Amniotic stem cell (primary cell): ENCODE data around the gene ABCC5.
"Not testable (repeated sequence)": the region's sequence is repeated elsewhere in the genome, so short reads cannot be mapped to it uniquely, and the experiment has no call there.

Experiments
- DNase-seq: peaks from one replicate; lab custom pipeline; 2025; lab: John Stamatoyannopoulos, UW

ABCC5 gene

DNA sequence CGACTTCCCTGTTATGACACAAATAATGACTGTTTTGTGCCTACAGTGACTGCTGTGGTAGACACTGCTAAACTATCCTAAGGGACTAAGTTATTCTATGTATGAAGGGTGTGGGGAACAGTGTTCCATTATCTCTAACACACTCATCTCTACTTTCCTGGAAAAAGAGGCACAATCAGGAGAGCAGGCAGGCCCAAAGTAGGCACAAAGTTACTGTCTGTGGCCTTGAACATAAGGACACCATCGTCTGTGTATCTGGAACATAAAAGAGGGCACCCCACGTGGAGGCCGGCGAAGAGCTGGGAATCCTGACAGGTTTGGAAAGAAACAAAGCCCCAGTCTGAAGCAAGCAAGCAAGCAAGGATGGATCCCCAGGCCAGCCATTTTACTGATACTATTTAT, 1.5 kb downstream of the ABCC5 start:
- no peak for DNase-seq

DNA sequence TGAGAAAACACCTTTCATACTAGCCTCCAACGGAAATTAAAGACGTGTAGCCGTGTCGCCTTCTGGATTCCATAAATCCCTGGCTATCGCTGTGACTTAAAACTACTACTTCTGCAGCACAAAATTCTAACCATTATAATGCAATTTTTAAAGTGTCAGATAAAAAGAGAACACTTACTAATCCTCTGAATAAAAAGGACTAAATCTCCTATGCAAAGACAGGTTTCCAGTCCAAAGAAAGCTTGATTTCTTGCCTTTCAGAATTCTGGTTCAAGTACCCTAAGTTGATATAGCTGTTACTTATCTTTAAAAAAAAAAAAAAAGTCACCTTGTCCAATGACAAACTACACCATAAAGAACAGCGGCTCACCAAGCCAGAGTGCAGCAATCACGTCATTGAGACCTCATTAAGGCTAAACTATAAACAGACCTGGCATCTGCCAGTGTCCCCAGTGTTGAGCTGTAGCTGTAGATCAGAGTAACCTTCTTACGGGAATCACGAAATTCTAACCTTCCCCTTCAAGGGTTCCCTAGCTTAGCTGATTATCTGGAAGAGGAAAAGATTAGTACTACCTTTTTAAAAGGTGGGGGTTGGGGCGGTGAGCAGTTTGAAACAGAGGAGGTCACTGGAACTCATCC, 2.2 kb downstream of the ABCC5 start:
- DNase-seq = no peak

DNA sequence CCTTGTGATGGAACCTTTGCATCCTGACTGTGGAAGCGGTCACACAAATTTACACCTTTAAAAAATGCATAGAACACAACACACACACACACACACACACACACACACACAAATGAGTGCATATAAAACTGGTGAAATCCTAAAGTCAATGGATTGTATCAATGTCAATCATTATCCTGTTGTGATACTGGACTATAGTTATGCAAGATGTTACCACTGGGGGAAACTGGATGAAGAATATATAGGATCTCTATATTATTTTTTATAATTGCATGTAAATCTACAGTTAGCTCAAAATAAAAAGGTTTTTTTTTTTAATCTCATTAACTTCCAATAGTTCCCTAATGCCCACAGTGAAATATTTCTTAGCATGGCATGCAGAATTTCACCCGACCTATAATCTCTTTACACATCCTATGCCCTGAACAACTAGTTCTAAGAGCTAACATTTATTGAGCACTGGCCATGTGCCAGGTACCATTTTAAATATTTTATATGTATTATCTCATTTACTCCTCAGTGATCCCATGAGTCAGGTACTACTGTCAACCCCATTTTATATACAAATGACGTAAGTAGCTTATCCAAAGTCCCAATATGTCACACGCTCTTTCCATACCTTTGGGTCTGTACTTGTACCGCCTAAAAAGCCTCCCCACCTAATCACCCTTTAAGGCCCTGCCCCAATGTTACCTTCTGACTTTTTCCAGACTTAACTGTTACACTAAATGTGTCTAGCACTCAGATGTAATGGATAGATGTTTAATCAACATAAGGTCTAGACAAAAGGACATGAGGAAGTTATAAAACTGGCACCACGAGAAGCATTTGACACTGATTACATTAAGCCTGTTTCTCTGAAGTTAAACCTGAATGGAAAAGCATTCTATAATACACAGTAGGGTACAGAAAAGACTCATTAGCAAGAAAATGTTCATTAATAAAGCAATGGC, 5.5 kb downstream of the ABCC5 start:
- no peak for DNase-seq

DNA sequence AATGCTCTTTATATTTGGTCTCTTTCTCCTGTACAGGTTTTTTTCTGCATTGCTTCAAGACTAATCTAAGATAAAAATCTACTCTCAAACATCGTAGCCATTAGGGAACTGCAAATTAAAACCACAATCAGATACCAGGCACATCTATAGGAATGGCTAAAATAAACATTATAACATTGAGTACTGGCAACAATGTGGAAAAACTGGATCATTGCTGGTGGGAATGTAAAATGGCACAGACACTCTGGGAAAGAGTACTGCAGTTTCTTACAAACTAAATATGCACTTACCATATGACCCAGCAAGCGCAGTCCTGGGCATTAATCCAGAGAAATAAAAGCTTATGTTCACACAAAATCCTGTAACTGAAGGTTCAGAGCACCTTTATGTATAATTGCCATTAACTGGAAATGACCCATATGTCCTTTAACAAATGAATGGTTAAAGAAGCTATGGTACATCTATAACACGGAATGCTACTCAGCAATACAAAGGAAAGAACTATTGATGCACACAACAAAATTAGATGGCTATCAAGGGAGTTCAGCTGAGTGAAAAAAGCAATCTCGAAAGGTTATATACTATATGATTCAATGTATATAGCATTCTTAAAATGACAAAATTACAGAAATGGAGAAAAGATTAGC, 6.3 kb downstream of the ABCC5 start:
- no peak for DNase-seq

DNA sequence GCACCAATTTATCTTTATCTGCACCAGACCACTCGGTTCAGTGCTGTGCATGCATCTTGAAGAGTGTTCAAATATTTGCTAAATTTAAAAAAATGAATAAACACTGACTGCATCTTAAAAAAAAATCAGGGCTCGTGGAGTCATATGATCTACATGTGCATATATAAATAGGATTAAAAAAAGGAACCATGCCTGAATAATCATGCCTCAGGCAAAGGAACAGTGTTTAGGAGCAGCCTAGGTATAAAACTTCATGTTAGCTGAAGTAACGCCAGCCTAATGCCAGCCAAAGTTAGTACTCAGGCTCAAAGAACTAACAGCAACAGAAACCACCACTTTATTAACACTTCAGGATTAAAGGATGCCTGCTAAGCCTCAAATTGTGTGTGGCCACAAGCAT, 9.5 kb downstream of the ABCC5 start:
- DNase-seq = no peak

DNA sequence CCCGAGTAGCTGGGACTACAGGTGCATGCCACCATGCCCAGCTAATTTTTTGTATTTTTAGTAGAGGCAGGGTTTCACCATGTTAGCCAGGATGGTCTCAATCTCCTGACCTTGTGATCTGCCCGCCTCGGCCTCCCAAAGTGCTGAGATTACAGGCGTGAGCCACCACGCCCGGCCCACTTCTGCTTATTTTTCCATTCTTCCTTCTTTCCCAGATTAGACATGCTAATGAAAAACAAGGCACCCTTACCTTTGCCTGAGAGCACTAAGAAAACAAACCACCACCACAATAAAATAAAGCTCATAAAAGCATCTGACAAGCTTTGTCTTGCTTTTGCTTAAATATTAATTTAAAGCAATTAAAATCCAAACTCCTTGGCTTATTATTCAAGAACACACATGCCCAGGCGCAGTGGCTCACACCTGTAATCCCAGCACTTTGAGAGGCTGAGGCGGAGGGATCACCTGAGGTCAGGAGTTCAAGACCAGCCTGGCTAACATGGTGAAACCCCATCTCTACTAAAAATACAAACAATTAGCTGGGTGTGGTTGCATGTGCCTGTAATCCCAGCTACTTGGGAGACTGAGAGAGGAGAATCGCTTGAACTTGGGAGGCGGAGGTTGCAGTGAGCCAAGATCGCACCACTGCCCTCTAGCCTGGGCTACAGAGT, 10.4 kb downstream of the ABCC5 start:
- not testable (repeated sequence) for DNase-seq

DNA sequence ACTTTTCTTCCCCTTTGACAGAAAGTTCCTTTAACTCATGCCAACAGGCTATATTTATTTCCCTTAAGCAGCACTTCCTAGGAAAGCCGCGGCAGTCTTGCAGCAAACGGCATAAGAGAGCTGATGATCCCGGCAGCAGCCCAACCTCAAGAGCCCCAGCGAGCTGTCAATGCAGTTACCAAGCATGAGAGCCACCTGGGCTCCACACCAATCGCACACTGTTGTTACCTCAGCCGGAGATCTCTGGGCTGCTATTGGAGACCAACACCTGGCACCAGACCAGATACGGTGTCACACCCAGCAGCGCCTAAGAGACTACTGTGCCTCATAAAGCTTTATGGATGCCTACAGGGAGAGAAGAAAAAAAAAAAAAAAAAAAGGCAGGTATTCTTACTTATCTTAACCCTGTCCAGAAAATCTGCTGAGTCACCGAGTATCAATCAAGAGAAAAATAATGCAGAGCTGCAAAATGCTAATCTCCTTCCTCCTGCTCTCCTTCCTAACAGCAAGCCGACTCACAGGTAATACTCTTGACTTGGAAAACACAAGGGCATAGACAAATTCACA, 11.7 kb downstream of the ABCC5 start:
- DNase-seq = no peak

DNA sequence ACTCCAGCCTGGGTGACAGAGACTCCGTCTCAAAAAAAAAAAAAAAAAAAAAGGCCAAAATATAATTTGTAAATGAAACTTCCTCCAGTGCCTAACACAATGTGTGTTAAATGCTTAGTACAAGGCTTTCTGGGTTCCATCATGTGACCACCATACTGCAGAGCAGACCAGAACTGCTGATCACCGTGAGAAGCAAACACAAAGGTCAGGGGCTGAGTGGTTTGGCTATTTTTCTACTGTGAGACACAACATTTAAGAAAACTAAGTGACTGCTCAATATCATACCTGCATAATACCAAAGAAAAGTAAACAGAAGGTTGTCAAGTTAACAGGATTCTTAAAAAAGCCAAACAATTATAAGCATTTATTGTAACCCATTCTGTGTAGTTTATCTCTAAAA, 13.2 kb downstream of the ABCC5 start:
- no peak for DNase-seq

DNA sequence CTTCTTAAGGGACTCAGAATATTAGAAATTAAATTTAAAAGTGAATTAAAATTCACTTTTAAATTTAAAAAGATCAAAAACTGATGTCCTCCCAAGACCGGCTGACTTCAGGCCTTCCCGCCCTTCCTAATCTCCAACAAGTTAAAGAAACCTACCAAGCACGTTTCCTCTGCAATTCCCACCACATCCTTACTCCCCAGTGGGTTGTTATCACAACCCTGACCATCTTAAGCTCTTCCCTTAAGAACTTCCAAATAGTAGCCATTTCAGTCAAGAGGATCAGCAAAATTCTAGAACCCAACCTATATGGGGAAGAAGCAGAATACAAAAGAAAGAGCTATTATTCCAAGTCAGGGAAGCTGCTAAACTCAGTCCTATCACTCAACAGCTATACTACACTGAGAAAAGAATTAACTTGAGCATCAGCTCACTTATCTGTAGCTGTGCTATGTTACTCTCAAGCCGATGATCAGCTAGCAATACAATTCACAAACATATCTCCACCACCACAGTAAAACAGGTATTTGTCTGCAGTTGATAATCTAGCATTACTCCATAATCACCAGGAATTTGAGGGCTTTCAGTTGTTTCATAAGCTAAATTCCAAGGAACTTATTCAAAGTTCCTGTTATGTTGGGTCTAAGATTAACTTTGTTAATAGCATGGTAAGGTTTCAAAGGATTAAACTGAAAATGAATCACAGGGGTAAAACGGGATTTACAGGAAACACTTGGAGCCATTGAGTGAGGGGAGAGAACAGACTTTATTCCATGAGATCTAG, 14.3 kb downstream of the ABCC5 start:
- DNase-seq = peak; percentile 18

DNA sequence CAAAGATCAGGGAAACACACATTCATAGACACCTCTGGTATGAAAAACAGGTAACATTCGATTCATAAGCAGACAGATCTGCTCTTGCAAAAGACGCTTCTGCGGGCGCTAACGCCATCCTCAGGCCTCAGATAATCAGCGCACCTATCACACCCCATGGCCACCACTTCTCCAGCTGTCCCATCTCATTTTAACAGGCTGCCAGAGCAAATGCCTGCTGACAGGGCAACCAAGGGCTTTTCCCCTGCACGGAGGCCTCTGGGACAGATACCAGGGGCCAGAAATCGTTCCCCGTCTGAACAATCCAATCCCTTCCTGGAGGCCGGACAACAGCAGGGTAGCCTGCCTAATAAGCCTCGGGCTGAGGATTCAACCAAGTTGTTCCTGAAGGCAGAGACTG, 15.2 kb downstream of the ABCC5 start:
- DNase-seq = no peak

DNA sequence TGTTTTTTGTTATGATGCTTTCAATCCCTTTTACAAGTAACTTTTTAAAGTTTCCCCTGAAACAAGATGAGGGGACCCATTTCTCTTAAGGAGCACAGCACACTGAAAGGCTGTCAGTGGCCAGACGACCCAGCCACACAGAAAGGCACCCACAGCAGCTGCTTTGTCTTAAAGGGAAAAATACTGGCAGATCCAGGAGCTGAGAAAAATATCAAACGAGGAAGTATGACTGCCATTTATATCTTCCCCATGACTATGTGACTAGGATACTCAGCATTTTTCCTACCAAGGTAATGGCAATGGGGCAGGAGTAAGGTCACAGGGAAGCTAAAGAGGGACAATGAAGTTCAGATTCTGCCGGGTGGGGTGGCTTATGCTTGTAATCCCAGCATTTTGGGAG, 15.9 kb downstream of the ABCC5 start:
- DNase-seq = no peak

DNA sequence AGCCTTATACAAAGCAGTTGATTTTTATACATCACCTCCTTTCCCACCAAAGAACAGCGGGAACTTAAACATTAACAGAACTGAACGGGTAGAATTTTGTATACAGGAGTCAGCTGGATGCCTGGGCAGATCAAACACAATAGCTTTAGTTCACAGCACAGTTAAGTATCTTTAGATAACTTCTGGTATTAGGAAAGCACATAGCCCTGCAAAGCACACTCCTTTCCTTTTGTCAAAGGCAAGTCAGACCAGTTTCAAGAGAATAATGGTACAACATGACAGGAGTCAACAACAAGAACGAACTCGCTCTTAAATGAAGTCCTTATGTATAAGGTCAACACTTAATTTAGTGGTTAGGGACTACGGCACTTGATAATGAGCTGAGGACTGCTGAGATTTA, 26.3 kb downstream of the ABCC5 start:
- no peak for DNase-seq

DNA sequence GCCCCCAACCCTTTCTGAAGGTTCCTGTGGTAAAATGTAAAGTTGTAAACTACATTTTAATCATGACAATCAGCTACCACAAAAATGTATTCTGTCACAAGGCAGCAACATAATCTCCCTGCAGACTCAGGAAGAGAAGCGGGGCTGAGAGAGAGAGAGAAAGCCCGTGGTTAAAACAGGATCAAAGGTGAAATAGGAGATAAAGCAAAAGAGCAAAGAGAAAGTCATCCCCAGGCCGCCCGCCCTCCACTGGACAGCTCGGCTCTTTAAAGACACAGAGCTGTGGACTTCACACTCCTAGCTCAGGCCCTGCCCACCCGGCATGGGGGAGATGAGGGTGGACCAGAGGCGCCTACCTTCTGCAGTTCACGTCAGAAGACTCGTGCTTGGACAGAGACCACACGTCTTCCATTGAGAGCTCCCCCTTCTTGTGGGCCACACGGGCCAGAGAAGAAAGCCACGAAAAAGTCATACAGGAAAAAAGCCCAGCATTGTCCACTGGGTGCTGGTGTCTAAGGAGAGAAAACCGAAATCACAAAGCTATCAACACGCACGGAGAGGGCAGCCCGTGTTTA, 29.4 kb downstream of the ABCC5 start:
- DNase-seq = no peak

DNA sequence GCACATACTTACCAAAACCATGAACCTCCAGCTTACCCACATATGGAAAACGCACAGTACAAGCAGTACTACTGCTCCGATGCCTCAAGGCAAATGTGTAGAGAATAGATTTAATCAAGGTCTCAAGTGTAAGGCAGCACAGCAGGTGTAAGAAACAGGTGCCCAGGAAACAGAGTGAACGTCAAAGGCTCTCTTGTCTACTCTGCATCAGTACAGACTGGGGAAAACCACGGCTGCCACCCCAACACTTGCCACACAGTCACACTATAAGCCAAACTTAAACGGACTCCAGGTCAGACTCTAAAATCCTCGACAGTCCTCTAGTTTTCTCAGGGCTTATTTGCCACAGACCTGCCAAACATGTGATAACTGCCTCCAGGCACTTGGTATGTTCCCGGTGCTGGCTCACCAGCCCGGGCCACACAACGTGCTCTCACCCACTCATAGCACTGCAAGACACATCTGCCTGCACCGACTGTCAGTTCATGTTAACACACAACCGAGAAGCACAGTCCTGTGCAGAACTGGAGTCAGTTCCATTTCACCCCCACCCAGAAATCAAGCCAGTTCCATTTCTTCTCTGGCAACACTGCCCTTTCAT, 30.6 kb downstream of the ABCC5 start:
- DNase-seq = no peak

DNA sequence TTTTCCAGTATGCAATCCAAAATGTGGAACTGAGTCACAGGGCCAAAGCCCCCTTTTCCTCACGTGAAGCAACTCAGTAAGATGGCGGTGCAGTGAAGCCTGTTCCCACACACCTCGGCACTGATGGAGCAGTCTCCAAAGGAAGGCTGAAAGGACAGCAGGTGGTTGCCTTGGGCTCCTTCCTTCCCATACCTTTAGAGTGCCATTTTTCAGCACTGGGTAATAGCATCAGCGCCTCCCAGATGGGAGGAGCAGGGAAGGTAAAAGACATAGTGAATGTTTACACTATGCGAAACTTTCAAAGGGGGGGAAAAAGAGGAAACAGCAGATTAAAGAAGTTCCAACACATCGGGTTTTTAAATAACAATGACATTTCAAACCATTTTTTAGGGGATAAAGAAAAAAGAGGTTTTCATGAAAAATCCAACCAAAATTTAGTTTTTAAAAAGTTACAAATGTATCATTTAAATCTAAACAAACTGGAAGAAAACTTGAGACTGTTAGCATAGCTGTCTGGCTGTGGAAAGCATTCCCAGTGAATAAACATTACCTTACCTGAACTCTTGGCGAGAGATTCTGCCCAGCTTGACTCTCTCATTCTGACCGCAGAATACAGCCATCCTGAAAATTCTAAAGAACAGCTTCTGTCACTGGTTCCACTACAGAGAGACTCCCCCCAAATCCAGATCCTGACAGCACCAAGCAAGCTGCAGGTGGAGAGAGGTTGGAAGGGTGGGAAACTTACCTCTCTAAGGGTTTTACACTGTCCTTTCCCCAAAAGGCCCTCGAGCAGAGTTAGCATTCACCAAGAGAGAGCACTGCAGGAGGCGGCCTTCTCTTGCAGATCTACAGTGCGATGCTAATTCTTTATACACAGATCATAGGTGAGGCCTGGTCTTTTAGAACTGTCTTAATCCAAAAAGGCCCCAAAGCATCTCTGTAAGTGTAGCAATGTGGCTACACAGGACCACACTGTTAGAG, 32.6 kb downstream of the ABCC5 start:
- DNase-seq = no peak

DNA sequence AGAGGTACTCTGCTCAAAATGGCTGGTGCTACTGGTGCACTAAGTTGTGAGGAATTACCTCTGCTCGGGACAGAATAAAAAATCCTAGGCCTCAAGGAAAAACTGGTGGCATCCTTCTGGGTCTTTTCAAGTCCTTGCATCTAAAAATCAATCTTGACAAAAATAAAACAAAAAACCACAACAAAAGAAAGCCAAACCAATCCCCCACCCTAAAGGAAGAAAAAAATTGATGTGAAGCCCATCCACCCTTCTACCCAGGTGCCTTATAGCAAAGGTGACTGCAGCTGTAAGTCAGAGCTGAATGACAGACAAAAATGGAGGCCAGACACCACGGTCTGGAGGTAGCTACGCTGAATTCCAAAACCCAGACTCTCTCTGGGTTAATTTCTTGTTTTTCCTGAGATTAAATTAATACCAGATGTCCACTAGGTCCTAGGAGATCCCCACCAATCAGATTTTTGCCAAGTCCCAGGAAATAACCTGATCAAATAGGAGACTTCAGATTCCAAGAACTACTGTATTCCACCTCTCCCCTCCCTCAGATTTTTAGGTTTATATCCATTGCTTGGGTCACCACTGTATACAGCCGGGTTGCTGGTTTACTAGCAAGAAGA, 33.5 kb downstream of the ABCC5 start:
- no peak for DNase-seq

DNA sequence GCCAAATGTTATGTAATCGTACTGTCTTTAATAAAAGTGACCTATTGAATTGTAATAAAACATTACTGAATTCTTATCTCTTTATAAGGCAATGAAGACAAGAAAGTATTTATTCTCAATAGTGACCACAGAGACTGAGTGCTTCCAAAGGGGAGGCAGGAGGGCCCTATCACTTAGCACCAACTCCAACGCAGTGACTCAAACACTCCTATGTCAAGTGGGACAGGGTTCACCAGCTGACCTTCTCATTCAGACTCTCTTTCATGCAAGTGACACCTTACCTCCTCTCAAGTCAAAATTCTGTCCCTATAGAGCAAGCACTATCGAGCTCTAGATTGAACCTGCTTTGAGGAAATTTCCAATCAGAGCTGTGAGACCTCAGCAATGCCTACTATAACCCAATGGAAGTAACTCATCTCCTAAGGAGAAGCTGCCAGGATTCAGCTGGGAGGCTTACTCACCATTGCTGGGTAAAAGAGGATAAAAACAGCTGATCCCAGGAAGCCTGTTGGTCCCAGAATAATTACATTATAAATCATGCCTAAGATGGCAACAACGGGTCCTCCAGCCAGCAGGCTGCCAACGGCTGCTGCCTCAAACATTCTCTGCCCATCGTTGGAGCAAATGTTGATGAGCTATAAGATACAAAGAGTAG, 35.6 kb downstream of the ABCC5 start:
- no peak for DNase-seq

DNA sequence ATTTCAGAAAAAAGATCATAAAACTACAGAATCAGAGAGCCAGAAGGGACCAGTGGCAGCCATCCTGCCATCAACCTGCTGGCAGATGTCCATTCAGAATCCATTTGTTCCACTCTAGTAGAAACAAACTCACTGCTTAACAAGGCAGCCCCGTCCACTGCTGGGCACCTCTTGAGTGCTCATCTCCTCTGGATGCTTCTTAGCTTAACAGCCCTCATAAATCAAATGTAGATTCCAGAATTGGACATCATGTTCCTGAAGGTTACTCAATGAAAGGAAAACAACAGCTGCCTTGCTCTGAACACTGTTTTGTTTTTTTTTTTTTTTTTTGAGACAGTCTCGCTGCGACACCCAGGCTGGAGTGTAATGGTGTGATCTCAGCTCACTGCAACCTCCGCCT, 37.3 kb downstream of the ABCC5 start:
- no peak for DNase-seq
